ENCODE results near the gene ACYP2. TPM values are rescaled to one million over a fixed set of nuclear protein-coding genes. Genes with fewer than 3 reads are reported as not detected.
"Not testable (repeated sequence)": the region's sequence is repeated elsewhere in the genome, so short reads cannot be mapped to it uniquely, and the experiment has no call there.

ACYP2 gene
- total RNA-seq, 3 donors from 2014 or later = 4.3 to 5.1 (median 5.1) TPM

- DNase-seq (no peak), ATAC-seq (no peak)
- Mint-ChIP-seq H3K36me3 (ENCODE audit: insufficient read depth) (no peaks in the 10 kb centered on the region), H3K4me3 (no peak overlapping the region), H3K4me1 (ENCODE audit: low read depth) (peaks cover 10% of the 10 kb centered on the region), H3K9me3 (no peaks in the 10 kb centered on the region), H3K27me3 (ENCODE audit: low read depth) (no peaks in the 10 kb centered on the region)
These were observed 7.4 kb upstream of the ACYP2 start for GRCh38 chr2:54107903-54108615.

GRCh38 chr2:54109848-54110247 is 5.6 kb upstream of the ACYP2 start:
- DNase-seq (no peak), ATAC-seq (no peak)
- H3K4me1 Mint-ChIP-seq (ENCODE audit: low read depth) = peaks cover 9% of the 10 kb centered on the region
- peaks cover under 1% of the 10 kb centered on the region for H3K36me3 Mint-ChIP-seq (ENCODE audit: insufficient read depth)
- no peaks in the 10 kb centered on the region for H3K9me3 Mint-ChIP-seq
- H3K27me3 Mint-ChIP-seq (ENCODE audit: low read depth) = no peaks in the 10 kb centered on the region
- H3K4me3 Mint-ChIP-seq = no peak overlapping the region

- Mint-ChIP-seq H3K4me3 (peak overlapping the region; percentile 93), H3K4me1 (ENCODE audit: low read depth) (peaks cover 14% of the 10 kb centered on the region), H3K36me3 (ENCODE audit: insufficient read depth) (peaks cover 10% of the 10 kb centered on the region)
- DNase-seq; H3K9me3 Mint-ChIP-seq; H3K27me3 Mint-ChIP-seq (ENCODE audit: low read depth); ATAC-seq: not testable (repeated sequence)
These were observed 936 bp upstream of the ACYP2 start for GRCh38 chr2:54114479-54114878.

- peak overlapping the region; percentile 93 for H3K4me3 Mint-ChIP-seq
- peaks cover 5% of the 10 kb centered on the region for H3K9me3 Mint-ChIP-seq
- H3K36me3 Mint-ChIP-seq (ENCODE audit: insufficient read depth) = peaks cover 10% of the 10 kb centered on the region
- DNase-seq (no peak), ATAC-seq (no peak)
- H3K4me1 Mint-ChIP-seq (ENCODE audit: low read depth) = peaks cover 14% of the 10 kb centered on the region
- no peaks in the 10 kb centered on the region for H3K27me3 Mint-ChIP-seq (ENCODE audit: low read depth)
These were observed 505 bp upstream of the ACYP2 start for GRCh38 chr2:54114936-54115283.

- H3K4me3 Mint-ChIP-seq = peak overlapping the region; percentile 63
- not testable (repeated sequence) for H3K9me3 Mint-ChIP-seq; DNase-seq; ATAC-seq; H3K27me3 Mint-ChIP-seq (ENCODE audit: low read depth)
- peaks cover 14% of the 10 kb centered on the region for H3K4me1 Mint-ChIP-seq (ENCODE audit: low read depth)
- H3K36me3 Mint-ChIP-seq (ENCODE audit: insufficient read depth) = peaks cover 13% of the 10 kb centered on the region
These were observed 1.2 kb downstream of the ACYP2 start for GRCh38 chr2:54116598-54116997.

GRCh38 chr2:54120950-54121349 is 5.5 kb downstream of the ACYP2 start:
- peaks cover 4% of the 10 kb centered on the region for H3K4me1 Mint-ChIP-seq (ENCODE audit: low read depth)
- H3K9me3 Mint-ChIP-seq = peaks cover 5% of the 10 kb centered on the region
- ATAC-seq (no peak), DNase-seq (no peak)
- peaks cover 15% of the 10 kb centered on the region for H3K36me3 Mint-ChIP-seq (ENCODE audit: insufficient read depth)
- no peak overlapping the region for H3K4me3 Mint-ChIP-seq
- H3K27me3 Mint-ChIP-seq (ENCODE audit: low read depth) = no peaks in the 10 kb centered on the region

GRCh38 chr2:54122171-54122935 is 6.9 kb downstream of the ACYP2 start:
- Mint-ChIP-seq H3K4me1 (ENCODE audit: low read depth) (no peaks in the 10 kb centered on the region), H3K36me3 (ENCODE audit: insufficient read depth) (peaks cover 12% of the 10 kb centered on the region), H3K27me3 (ENCODE audit: low read depth) (no peaks in the 10 kb centered on the region), H3K9me3 (no peaks in the 10 kb centered on the region), H3K4me3 (no peak overlapping the region)
- DNase-seq (no peak), ATAC-seq (no peak)

- Mint-ChIP-seq H3K27me3 (ENCODE audit: low read depth) (no peaks in the 10 kb centered on the region), H3K4me1 (ENCODE audit: low read depth) (no peaks in the 10 kb centered on the region)
- ATAC-seq = no peak
These were observed 7.5 kb downstream of the ACYP2 start for GRCh38 chr2:54122939-54123338.

GRCh38 chr2:54127174-54127573 is 11.8 kb downstream of the ACYP2 start:
- not testable (repeated sequence) for ATAC-seq; H3K4me3 Mint-ChIP-seq; H3K4me1 Mint-ChIP-seq (ENCODE audit: low read depth); H3K27me3 Mint-ChIP-seq (ENCODE audit: low read depth); H3K9me3 Mint-ChIP-seq; H3K36me3 Mint-ChIP-seq (ENCODE audit: insufficient read depth); DNase-seq

More at GRCh38 chr2:54122939-54123338, 7.5 kb downstream of the ACYP2 start:
- H3K9me3 Mint-ChIP-seq = no peaks in the 10 kb centered on the region
- H3K36me3 Mint-ChIP-seq (ENCODE audit: insufficient read depth) = peaks cover 10% of the 10 kb centered on the region
- no peak for DNase-seq
- no peak overlapping the region for H3K4me3 Mint-ChIP-seq

- ATAC-seq (no peak), DNase-seq (no peak)
- Mint-ChIP-seq H3K4me1 (ENCODE audit: low read depth) (no peaks in the 10 kb centered on the region), H3K4me3 (no peak overlapping the region), H3K27me3 (ENCODE audit: low read depth) (no peaks in the 10 kb centered on the region), H3K9me3 (no peaks in the 10 kb centered on the region), H3K36me3 (ENCODE audit: insufficient read depth) (peaks cover 18% of the 10 kb centered on the region)
These were observed 17.6 kb downstream of the ACYP2 start for GRCh38 chr2:54133056-54133455.

- no peaks in the 10 kb centered on the region for H3K4me1 Mint-ChIP-seq (ENCODE audit: low read depth)
- no peak overlapping the region for H3K4me3 Mint-ChIP-seq
- ATAC-seq (no peak), DNase-seq (no peak)
- no peaks in the 10 kb centered on the region for H3K27me3 Mint-ChIP-seq (ENCODE audit: low read depth)
- H3K9me3 Mint-ChIP-seq = no peaks in the 10 kb centered on the region
- H3K36me3 Mint-ChIP-seq (ENCODE audit: insufficient read depth) = peaks cover 19% of the 10 kb centered on the region
These were observed 23.8 kb downstream of the ACYP2 start for GRCh38 chr2:54139210-54139609.

- ATAC-seq = no peak
- H3K9me3 Mint-ChIP-seq = no peaks in the 10 kb centered on the region
- no peaks in the 10 kb centered on the region for H3K4me1 Mint-ChIP-seq (ENCODE audit: low read depth)
- no peak overlapping the region for H3K4me3 Mint-ChIP-seq
- H3K27me3 Mint-ChIP-seq (ENCODE audit: low read depth) = no peaks in the 10 kb centered on the region
- no peak for DNase-seq
- H3K36me3 Mint-ChIP-seq (ENCODE audit: insufficient read depth) = peaks cover 19% of the 10 kb centered on the region
These were observed 28.4 kb downstream of the ACYP2 start for GRCh38 chr2:54143780-54144179.

- no peaks in the 10 kb centered on the region for H3K4me1 Mint-ChIP-seq (ENCODE audit: low read depth)
- no peak for ATAC-seq
- no peaks in the 10 kb centered on the region for H3K27me3 Mint-ChIP-seq (ENCODE audit: low read depth)
- no peak for DNase-seq
- no peaks in the 10 kb centered on the region for H3K9me3 Mint-ChIP-seq
- peaks cover 21% of the 10 kb centered on the region for H3K36me3 Mint-ChIP-seq (ENCODE audit: insufficient read depth)
- H3K4me3 Mint-ChIP-seq = no peak overlapping the region
These were observed 33.0 kb downstream of the ACYP2 start for GRCh38 chr2:54148391-54148790.

GRCh38 chr2:54149638-54150441 is 34.4 kb downstream of the ACYP2 start:
- Mint-ChIP-seq H3K4me1 (ENCODE audit: low read depth) (no peaks in the 10 kb centered on the region), H3K9me3 (no peaks in the 10 kb centered on the region), H3K27me3 (ENCODE audit: low read depth) (no peaks in the 10 kb centered on the region), H3K36me3 (ENCODE audit: insufficient read depth) (peaks cover 25% of the 10 kb centered on the region), H3K4me3 (no peak overlapping the region)
- ATAC-seq = no peak
- DNase-seq = no peak

All from activated T-cell treated with anti-CD3 and anti-CD28 coated beads, Interleukin-2, amount 50 U/mL, for 4 hours (primary cell).